Natural killer cell (primary cell): ENCODE results near the gene ZNF490. TPM values are rescaled to one million over a fixed set of nuclear protein-coding genes. Genes with fewer than 3 reads are reported as not detected.
A peak's percentile ranks its signal among the peaks of the same experiment; 100 is the strongest.

ENCODE experiments used
- ATAC-seq, 3 donors: fragments of 150-1000 bp in 2 of 3; fragments of 200-7000 bp in 1 of 3; cut with Tn5 transposase; 1 replicate in 1 of 3; 2 replicates in 2 of 3; pipeline ENCODE4 v1.10.0; 2021; ENCODE audit warnings: mild to moderate bottlenecking in 2 of 3, moderate library complexity in 2 of 3
- DNase-seq, 2 donors: peaks; one replicate each; pipeline versions ENCODE4 v3.0.0 to v3.0.0-alpha.2; 2013 to 2021; ENCODE audit warnings: mixed read lengths in 1 of 2
- H3K27ac ChIP-seq: one replicate; pipeline ENCODE4 v1.5.1; 2013; ENCODE audit warnings: mild to moderate bottlenecking, low read length
- H3K27me3 ChIP-seq: one replicate; pipeline ENCODE4 v1.6.1; 2013; ENCODE audit warnings: low read length; ENCODE audit not compliant: control insufficient read depth, insufficient read depth
- H3K36me3 ChIP-seq: one replicate; pipeline ENCODE4 v1.6.1; 2013; ENCODE audit warnings: low read length; ENCODE audit not compliant: control insufficient read depth, insufficient read depth
- H3K4me1 ChIP-seq: one replicate; pipeline ENCODE4 v1.6.1; 2013; ENCODE audit warnings: low read length; ENCODE audit not compliant: control insufficient read depth, insufficient read depth
- H3K4me3 ChIP-seq: one replicate; pipeline ENCODE4 v1.5.1; 2013; ENCODE audit warnings: low read length
- H3K9me3 ChIP-seq: one replicate; pipeline ENCODE4 v1.6.1; 2013; ENCODE audit warnings: low read length; ENCODE audit not compliant: control insufficient read depth, insufficient read depth
- H3K27ac Mint-ChIP-seq, 2 donors: one replicate each; pipeline ENCODE4 v1.8.0; 2022; ENCODE audit warnings: mild to moderate bottlenecking in 2 of 2, mixed read lengths in 2 of 2, moderate library complexity in 1 of 2
- H3K27me3 Mint-ChIP-seq, 2 donors: one replicate each; pipeline ENCODE4 v1.8.0; 2022; ENCODE audit warnings: low read depth in 2 of 2, mixed read lengths in 2 of 2
- H3K36me3 Mint-ChIP-seq: one replicate; pipeline ENCODE4 v1.8.0; 2022; ENCODE audit warnings: mixed read lengths
- H3K4me1 Mint-ChIP-seq, 2 donors: one replicate each; pipeline ENCODE4 v1.8.0; 2022; ENCODE audit warnings: mixed read lengths in 2 of 2
- H3K4me3 Mint-ChIP-seq: one replicate; pipeline ENCODE4 v1.8.0; 2022; ENCODE audit warnings: mild to moderate bottlenecking, moderate library complexity, mixed read lengths
- H3K9me3 Mint-ChIP-seq, 2 donors: one replicate each; pipeline ENCODE4 v1.8.0; 2022; ENCODE audit warnings: mixed read lengths in 2 of 2
- CTCF ChIP-seq: fragments of 200-600 bp; IDR thresholded peaks from one replicate; pipeline ENCODE4 v1.8.0; 2022; ENCODE audit warnings: antibody characterized with exemption
- WGBS: methylation state at CpG from one replicate; pipeline ENCODE4 v1.1.7; 2013; ENCODE audit warnings: missing lambda C conversion rate; ENCODE audit not compliant: insufficient coverage; 5-methylcytosine and 5-hydroxymethylcytosine counted together
- intact Hi-C: fragments of 100-400 bp; cut with micrococcal nuclease; formaldehyde crosslinking; loops from one replicate; pipeline ENCODE4 v1.14.2; 2022
- total RNA-seq, 4 donors: library from RNA; stranded (reverse); fragments of 120-200 nt in 1 of 4; gene quantifications; one replicate each; pipeline versions ENCODE4 v1.2.3 to v1.2.4, GENCODE V29; 2013 to 2022

Gene ZNF490
- 10 to 100 TPM; 12.0 to 21.4 (median 20.9) TPM for total RNA-seq
- 20.0 TPM for total RNA-seq (2013)

GRCh38 chr19:12610540-12611360 is at the start of gene ZNF490, which contains the start of gene ZNF791:
Gene ZNF490, minus strand, starts transcription at chr19:12610813. Its CDS starts 133 bp downstream, at chr19:12610680.
Gene ZNF791, plus strand, starts transcription at chr19:12610920. Its CDS starts 160 bp downstream, at chr19:12611080.
- Histone ChIP-seq H3K36me3 (peaks cover 7% of the 10 kb centered on the region), H3K9me3 (no peaks in the 10 kb centered on the region), H3K27me3 (no peaks in the 10 kb centered on the region), H3K4me1 (peaks cover 49% of the 10 kb centered on the region), H3K4me3 (peak within 1 kb of the TSS; percentile 90), H3K27ac (peak within 1 kb of the TSS; percentile 95)
- peaks cover 24 to 28% of the 10 kb centered on the region in 2 donors for H3K4me1 Mint-ChIP-seq
- no peaks in the 10 kb centered on the region for H3K9me3 Mint-ChIP-seq
- peak within 1 kb of the TSS; percentile 99 for H3K4me3 Mint-ChIP-seq
- H3K36me3 Mint-ChIP-seq, result no peaks in the 10 kb centered on the region
- no peaks in the 10 kb centered on the region for H3K27me3 Mint-ChIP-seq
- intact Hi-C loops, result loop anchor here (1.0 to 2.0 kb wide), 2 partner anchors 59 to 60 kb away; partner anchors contain the start of gene ZNF564
- DNase-seq (peak; percentile 95 to 97), ATAC-seq (peak; percentile 93 to 98 (median 95))
- WGBS, result under 1% methylated on average over 60 of the region's 61 CpGs
- H3K27ac Mint-ChIP-seq, result peak within 1 kb of the TSS; percentile 98 to 99
- no peak for TF ChIP-seq CTCF

GRCh38 chr19:12657966-12658365 is 47.4 kb upstream of the ZNF490 start:
- Histone ChIP-seq H3K36me3 (peaks cover 63% of the 10 kb centered on the region), H3K27me3 (no peaks in the 10 kb centered on the region), H3K4me3 (no peak overlapping the region), H3K4me1 (no peaks in the 10 kb centered on the region), H3K27ac (no peak overlapping the region), H3K9me3 (no peaks in the 10 kb centered on the region)
- no peak for TF ChIP-seq CTCF
- intact Hi-C loops, result no loop called here
- 98% methylated on average over 19 of the region's 22 CpGs for whole genome bisulfite sequencing
- peaks cover 0 to 7% of the 10 kb centered on the region in 2 donors for H3K4me1 Mint-ChIP-seq
- peaks cover 18% of the 10 kb centered on the region for H3K36me3 Mint-ChIP-seq
- H3K4me3 Mint-ChIP-seq, result no peak overlapping the region
- DNase-seq (no peak), ATAC-seq (no peak)
- no peak overlapping the region for H3K27ac Mint-ChIP-seq
- H3K27me3 Mint-ChIP-seq, result no peaks in the 10 kb centered on the region
- no peaks in the 10 kb centered on the region for H3K9me3 Mint-ChIP-seq

- Histone ChIP-seq H3K9me3 (no peaks in the 10 kb centered on the region), H3K4me3 (no peak overlapping the region), H3K27me3 (no peaks in the 10 kb centered on the region), H3K36me3 (peaks cover 56% of the 10 kb centered on the region), H3K27ac (no peak overlapping the region), H3K4me1 (no peaks in the 10 kb centered on the region)
- no peak overlapping the region for H3K27ac Mint-ChIP-seq
- H3K36me3 Mint-ChIP-seq, result peaks cover 18% of the 10 kb centered on the region
- no peak overlapping the region for H3K4me3 Mint-ChIP-seq
- TF ChIP-seq CTCF, result no peak
- 97% methylated on average over 47 of the region's 50 CpGs for WGBS
- ATAC-seq (peak in 2 of 3 donors; percentile 40 to 50), DNase-seq (no peak)
- no peaks in the 10 kb centered on the region for H3K27me3 Mint-ChIP-seq
- peaks cover 0 to 7% of the 10 kb centered on the region in 2 donors for H3K4me1 Mint-ChIP-seq
- no peaks in the 10 kb centered on the region for H3K9me3 Mint-ChIP-seq
- intact Hi-C loops, result no loop called here
Observed at GRCh38 chr19:12656899-12657571, 46.4 kb upstream of the ZNF490 start.
